ENCODE results near the gene NMRK1. TPM values are rescaled to one million over a fixed set of nuclear protein-coding genes. Genes with fewer than 3 reads are reported as not detected.

NMRK1 gene
- total and polyA plus RNA-seq, 8 donors, result 1.2 to 73.3 (median 19.3) TPM

- Histone ChIP-seq H3K4me3 (no peak overlapping the region), H3K27me3 (no peaks in the 10 kb centered on the region), H3K27ac (no peak overlapping the region), H3K9me3 (no peaks in the 10 kb centered on the region), H3K36me3 (no peaks in the 10 kb centered on the region), H3K4me1 (peaks cover 30 to 82% (median 59%) of the 10 kb centered on the region in 4 donors)
- TF ChIP-seq POLR2A (IDR thresholded peaks at IDR 0.05) (no peak), EP300 (IDR thresholded peaks at IDR 0.05) (no peak), CTCF (IDR thresholded peaks at IDR 0.05) (no peak), POLR2AphosphoS5 (IDR thresholded peaks at IDR 0.05) (no peak)
- intact Hi-C loops (cut with DNase I; ENCODE audit: low total_unique reads), result no loop called here
- WGBS, 5 donors, result 73 to 83% (median 82%) methylated on average over 4 of the region's 4 CpGs
- DNase-seq, result no peak
These were observed 4.8 kb upstream of the NMRK1 start for GRCh38 chr9:75092766-75093165.

GRCh38 chr9:75090579-75090978 lies 2.6 kb upstream of the NMRK1 start:
- Histone ChIP-seq H3K27ac (no peak overlapping the region), H3K36me3 (no peaks in the 10 kb centered on the region), H3K4me3 (peak overlapping the region in 2 of 4 donors; percentile 76 to 82), H3K4me1 (peaks cover 30 to 80% (median 60%) of the 10 kb centered on the region in 4 donors), H3K9me3 (no peaks in the 10 kb centered on the region), H3K27me3 (no peaks in the 10 kb centered on the region)
- TF ChIP-seq CTCF (IDR thresholded peaks at IDR 0.05) (no peak), EP300 (IDR thresholded peaks at IDR 0.05) (no peak), POLR2AphosphoS5 (IDR thresholded peaks at IDR 0.05) (no peak), POLR2A (IDR thresholded peaks at IDR 0.05) (no peak)
- intact Hi-C loops (cut with DNase I; ENCODE audit: low total_unique reads), result no loop called here
- 79 to 92% (median 88%) methylated on average over 4 of the region's 4 CpGs for WGBS, 5 donors
- DNase-seq, result no peak

GRCh38 chr9:75089373-75089766 lies 1.4 kb upstream of the NMRK1 start:
- no peak for DNase-seq
- Histone ChIP-seq H3K4me3 (peak overlapping the region; percentile 76 to 95 (median 86)), H3K9me3 (no peaks in the 10 kb centered on the region), H3K36me3 (no peaks in the 10 kb centered on the region), H3K27ac (peak overlapping the region; percentile 97 to 100 (median 98)), H3K4me1 (peaks cover 26 to 80% (median 58%) of the 10 kb centered on the region in 4 donors), H3K27me3 (no peaks in the 10 kb centered on the region)
- intact Hi-C loops (cut with DNase I; ENCODE audit: low total_unique reads), result no loop called here
- TF ChIP-seq CTCF (IDR thresholded peaks at IDR 0.05) (no peak), POLR2A (IDR thresholded peaks at IDR 0.05) (no peak), POLR2AphosphoS5 (IDR thresholded peaks at IDR 0.05) (no peak), EP300 (IDR thresholded peaks at IDR 0.05) (no peak)
- WGBS, 5 donors, result 12 to 17% (median 14%) methylated on average over 11 of the region's 11 CpGs

GRCh38 chr9:75088646-75089372 lies 854 bp upstream of the NMRK1 start:
- TF ChIP-seq EP300 (IDR thresholded peaks at IDR 0.05), result no peak
- peak in 1 of 3 donors; percentile 14 for TF ChIP-seq POLR2AphosphoS5 (IDR thresholded peaks at IDR 0.05)
- TF ChIP-seq POLR2A (IDR thresholded peaks at IDR 0.05), result no peak
- TF ChIP-seq CTCF (IDR thresholded peaks at IDR 0.05), result peak in 2 of 7 experiments; percentile 6 to 13
- Histone ChIP-seq H3K4me3 (peak overlapping the region; percentile 76 to 95 (median 86)), H3K9me3 (no peaks in the 10 kb centered on the region), H3K4me1 (peaks cover 32 to 80% (median 60%) of the 10 kb centered on the region in 4 donors), H3K36me3 (no peaks in the 10 kb centered on the region), H3K27ac (peak overlapping the region; percentile 97 to 100 (median 98)), H3K27me3 (no peaks in the 10 kb centered on the region)
- intact Hi-C loops (cut with DNase I; ENCODE audit: low total_unique reads), result no loop called here
- WGBS, 5 donors, result 0 to 1% (median 0%) methylated on average over 37 to 43 of the region's 43 CpGs
- DNase-seq, result peak; percentile 79 to 84

Measured in stomach (tissue), 9 donors.